Fibroblast of skin of left quadriceps (primary cell): ENCODE results near the gene AHDC1.
"Not testable (repeated sequence)": the region's sequence is repeated elsewhere in the genome, so short reads cannot be mapped to it uniquely, and the experiment has no call there.

Source experiments
- DNase-seq, 2 experiments: peaks; one replicate each; pipeline ENCODE4 v3.0.0-alpha.2; 2013; ENCODE audit warnings: low read depth in 2 of 2

AHDC1 gene

DNA sequence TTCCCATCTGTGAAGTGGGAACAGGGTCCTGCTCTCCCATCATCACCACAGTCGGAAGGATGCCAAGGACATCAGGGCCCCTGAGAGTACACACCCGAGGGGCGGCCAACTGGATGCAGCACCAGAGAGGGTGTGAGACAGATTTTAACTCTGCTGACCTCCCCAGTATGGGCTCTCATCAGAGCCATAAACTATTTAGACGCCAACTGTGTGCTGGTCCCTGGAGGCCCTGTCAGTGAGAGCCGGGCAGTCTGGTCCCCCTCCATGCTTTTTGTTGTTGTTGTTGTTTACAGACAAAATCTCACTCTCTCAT, 29.3 kb upstream of the AHDC1 start:
- DNase-seq = no peak

DNA sequence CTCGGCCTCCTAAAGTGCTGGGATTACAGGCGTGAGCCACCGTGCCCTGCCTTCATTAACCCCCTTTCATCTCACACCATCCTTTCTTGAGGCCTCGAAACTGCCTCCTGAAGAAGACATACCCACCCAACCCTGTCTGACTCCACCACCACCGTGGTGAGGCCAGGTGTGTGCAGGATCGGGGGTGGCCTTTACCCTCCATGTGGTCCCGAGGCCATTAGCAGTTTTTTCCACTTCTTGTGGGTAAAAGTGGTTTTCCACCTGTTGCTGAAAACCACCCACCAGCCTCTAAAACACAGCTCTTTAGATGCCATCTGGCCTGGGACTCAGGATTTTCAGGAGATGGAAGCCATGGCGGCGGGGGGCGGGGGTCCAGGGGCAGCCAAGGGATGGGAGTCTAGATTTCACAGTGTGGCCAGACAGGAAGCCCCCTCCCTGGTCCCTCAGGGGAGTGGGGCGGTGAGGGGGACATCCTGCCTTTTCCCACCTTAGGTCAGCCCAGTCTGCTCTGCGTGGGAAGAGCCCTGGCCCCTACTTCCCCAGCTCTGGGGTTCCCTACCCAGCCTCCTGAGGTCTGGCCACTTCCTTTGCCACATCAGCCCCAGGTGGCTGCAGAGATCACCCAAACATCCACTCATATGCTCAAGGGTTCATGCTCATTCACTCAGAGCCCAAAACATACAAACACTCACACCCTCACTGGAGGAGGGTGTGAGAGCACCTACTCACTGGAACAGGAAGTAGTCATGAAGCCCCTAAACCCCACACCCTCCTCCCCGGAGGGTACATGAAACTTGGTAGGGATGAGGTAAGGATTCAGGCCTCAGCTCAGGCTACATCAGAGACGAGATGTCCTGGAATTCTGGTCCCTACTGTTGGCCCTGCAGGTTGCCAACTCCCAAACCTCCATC, 28.7 kb upstream of the AHDC1 start:
- DNase-seq = no peak

DNA sequence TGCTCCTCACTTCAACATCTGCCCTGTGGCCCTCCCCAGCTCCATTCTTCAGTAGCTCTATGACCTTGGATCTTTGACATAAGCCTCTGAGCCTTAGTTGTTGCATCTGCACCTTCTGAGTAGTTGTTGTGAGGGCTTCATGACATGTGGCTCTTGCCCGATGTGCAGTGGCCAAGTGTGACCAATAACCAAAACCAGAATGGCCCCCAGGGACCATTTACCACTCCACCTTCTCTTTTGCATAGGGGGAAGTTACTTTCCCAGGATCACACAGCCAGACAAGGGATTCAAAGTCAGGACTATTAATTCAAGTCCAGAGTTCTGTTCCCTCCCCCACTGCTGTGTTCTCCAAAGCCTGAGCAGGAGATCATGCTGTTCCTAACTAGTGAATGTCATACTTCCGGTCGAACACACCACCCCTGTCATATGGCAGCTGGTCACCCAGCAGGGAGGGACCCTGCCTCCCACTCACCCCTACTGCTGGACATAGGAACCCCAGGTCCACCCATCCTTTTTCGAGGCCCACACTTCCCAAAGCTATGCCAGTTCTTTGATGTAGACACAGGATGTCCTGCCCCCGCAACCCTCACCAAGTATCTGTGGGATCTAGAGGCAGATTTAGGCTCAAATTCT, 27.0 kb upstream of the AHDC1 start:
- DNase-seq = no peak

DNA sequence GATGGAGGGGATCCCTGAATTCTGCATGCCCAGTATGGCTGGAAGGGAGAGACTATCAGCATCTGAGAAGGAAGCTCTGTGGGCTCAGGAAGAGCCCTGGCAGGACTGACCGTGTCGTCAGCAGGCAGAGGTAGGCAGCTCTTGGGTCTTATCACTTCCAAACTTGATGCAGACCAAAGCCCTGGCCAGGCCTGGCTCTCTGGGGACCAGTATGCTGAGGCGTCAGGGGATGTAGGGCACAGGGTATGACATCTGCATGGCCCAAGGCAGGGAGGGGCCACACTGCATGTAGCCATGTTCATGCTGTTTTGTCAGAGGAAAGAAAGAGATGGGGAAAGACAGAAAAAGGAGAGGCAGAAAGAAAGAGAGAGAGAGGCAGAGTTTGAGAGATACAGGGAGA, 24.8 kb upstream of the AHDC1 start:
- no peak for DNase-seq

DNA sequence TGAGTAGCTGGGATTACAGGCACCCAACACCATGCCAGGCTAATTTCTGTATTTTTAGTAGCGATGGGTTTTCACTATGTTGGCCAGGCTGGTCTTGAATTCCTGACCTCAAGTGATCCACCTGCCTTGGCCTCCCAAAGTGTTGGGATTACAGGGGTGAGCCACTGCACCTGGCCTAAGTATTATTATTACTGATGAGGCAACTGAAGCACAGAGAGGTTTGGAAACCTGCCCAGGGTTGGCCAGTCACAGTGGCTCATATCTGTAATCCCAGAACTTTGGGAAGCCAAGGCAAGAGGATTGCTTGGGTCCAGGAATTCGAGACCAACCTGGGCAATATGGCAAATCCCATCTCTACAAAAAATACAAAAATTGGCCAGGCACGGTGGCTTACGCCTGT, 23.8 kb upstream of the AHDC1 start:
- not testable (repeated sequence) for DNase-seq

DNA sequence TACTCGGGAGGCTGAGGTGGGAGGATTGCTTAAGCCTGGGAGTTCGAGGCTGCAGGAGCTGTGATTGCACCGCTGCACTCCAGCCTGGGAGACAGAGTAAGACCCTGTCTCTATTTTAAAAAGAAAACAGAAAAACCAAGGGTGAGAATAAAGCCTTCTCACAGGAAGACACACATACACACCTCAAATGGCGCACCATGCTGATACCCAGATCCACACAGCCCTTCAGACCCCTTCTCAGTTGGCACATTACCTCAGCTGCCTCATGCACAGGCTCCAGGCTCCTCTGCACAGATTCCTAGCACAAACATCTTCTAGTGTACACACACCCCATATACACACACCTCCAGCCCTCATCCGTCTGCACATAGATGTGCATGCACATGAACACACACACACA, 23.1 kb upstream of the AHDC1 start:
- no peak for DNase-seq

DNA sequence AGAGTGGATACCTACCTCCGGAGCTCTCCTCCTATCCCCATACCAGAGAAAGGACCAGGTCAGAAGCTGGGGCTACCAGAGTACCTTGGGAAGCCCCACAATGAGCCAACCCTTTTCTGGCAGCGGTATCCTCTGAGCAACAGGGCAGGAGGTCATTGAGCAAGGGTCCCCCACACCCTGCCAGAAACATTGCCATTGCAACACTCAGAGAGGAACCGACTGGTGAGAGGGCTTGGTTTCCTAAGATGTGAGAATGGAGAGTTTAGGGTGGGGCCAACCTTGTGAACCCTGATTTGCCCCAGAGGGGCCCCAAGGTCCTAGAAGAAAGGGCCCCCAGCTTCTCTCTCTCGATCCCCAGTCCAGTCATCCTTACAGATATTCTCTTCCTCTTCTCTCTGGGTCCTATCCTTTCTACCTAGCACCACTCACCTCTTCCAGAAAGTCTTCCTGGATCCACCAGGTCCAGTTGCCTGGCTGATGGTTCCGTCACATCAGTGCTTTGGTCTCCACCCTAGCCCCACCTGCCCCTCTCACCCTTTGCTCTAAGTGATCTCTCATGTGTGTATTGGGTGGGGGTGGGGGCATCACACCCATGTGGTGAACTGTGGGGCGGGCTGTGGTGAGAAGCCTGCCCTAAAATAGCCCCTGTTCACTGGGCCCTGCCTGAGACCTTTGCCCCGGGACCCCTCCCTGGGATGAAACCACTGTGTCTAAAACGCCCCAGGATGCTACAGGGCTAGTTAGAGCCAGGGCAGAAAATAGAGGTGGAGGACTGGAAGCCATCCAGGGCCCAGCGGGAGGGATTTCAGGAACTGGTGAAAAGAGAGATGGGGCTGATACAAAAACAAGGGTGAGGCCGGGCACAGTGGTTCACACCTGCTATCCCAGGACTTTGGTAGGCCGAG, 22.3 kb upstream of the AHDC1 start:
- no peak for DNase-seq

DNA sequence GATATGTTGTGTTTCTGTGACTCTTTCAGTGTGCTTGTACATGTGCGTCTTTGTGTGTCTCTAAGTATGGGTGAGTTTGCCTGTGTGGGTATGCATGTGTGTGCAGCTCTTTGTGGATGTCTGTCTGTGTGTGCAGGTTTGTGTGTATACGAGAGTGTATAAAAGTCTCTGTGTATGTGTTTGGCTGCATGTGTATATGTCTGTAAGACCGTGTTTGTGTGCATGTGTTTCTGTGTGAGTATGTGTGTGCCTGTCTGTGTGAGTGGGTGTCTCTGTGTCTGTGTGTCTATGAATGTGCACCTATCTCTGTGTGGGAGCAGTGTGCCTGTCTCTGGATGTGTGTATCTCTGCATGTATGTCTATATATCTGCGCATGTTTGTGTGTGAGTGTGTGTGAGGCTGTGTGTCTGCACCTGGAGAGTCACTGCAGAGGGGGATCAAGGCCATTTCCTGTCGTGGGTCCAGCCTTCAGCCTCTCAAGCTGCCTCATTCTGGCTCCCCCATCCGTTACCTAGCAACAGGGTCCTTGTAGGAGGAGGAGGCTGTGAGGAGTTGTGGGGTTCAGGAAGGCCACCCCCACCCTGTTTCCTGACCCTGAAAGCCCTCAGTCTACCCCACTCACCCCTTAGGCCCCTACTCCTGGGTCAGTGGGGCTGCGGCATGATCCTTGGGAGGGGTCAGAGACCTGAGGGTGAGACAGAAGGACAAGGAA, 20.7 kb upstream of the AHDC1 start:
- no peak for DNase-seq

DNA sequence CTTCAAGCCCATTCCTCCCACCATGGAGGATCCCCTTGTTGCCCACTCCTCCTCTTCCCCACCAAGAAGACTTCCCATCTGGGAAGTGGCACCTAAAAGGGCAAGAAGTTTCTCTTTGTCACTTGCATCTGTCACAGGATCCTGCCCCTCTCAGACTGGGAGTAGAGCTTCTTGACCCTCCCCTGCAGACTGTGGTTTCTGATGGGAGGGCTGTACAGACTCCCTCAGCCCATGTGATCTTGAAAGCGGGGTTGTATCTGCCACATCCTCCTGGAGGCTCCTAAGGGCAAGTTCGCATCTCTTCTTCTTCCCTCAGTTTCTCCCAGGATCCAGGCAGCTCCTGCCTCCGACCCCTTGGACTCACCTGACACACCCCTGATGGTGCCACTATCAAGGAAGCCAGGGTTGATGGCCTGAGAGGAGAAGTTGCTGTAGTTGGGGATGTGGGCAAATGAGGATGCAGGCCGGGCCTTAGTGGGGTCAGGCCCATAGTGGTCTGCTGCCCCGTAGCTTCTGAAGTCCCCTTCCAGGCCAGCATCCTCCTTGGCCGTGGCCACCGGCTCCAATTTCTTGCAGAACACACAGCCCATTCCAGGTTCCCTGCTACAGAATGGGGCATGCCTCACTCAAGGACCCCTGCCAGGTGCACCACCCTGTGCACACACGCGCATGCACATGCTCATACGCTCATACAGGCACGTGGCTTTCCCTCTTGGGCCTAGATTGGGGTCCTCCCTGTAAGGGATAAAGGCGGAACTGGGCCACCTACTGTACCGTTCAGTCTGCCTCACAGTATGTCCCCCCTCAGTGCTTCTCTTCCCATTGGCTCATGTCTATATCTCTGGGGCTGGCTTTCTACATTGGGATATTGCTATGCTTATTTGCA, 19.6 kb upstream of the AHDC1 start:
- no peak for DNase-seq

DNA sequence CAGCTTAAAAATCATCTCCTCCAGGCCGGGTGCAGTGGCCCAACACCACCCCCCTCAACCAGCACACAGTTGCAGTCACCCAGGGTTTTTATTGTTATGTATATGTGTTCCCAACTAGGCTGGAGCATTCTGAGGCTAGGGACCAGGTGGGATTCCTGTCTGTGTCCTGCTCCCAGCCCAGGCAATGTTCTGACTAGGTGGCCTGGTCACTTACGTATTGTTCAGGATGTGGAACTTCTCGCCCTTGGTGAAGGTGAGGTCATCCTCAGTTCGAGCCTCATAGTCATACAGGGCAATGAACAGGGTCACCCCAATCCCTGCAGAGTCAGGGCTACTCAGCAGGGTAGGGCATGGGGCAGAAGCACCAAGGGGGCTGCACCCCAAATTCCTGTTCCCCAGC, 18.9 kb upstream of the AHDC1 start:
- no peak for DNase-seq

DNA sequence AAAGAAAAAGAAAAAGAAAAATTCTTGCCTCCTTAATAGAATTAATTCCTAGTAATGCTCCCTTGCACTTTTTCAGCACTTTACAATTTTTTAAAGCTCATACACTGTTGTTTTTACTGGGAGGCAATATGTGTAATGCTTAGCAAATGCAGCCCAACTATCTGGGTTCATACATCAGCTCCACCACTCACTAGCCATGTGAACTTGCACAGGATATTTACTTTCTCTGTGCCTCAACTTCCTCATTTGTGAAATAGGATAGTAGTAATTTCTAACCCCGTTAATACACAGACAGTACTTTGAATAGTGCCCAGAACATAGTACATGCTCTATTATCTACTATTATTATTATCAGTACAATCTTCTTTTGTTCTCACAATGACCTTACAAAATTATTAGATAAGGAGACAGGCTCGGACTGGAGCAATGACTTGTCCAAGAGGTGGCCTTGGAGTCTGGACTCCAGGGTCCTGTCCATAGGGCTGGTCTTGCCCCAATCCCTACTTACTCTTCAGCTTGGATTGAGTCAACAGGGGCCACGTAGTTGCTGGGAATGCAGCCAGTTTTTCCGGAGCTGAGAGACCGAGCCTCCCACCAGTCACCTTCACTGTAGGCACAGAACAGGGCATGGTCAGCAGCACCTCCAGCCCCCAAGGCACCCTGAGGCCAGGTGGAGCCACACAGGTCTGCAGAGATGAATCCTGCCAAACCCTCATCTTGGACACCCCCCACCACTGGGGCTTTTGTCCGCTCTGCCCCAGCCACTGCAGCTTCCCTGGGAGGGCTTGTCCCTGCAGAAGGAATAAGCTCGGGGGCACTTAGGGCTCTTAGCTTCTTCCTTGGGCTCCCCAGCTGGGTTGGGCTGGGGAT, 17.3 kb upstream of the AHDC1 start:
- DNase-seq = no peak

DNA sequence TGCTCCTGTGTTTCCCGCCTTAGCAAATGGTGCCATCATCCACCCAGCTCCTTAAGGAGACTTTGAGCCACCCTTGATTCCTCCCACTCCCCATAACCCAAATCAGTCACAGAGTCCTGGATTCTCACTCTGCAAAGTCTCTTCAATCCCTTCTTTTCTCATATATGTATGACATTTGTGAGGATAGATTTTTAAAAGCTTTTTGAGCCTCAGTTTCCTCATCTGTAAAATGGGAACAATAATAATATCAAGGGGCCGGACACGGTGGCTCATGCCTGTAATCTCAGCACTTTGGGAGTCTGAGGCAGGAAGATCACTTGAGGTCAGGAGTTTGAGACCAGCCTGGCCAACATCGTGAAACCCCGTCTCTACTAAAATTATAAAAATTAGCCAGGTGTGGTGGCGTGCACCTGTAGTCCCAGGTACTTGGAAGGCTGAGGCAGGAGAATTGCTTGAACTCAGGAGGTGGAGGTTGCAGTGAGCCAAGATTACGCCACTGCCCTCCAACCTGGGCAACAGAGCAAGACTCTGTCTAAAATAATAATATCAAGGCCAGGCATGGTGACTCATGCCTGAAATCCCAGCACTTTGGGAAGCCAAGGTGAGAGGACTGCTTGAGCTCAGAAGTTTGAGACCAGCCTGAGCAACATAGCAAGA, 16.0 kb upstream of the AHDC1 start:
- DNase-seq = not testable (repeated sequence)

DNA sequence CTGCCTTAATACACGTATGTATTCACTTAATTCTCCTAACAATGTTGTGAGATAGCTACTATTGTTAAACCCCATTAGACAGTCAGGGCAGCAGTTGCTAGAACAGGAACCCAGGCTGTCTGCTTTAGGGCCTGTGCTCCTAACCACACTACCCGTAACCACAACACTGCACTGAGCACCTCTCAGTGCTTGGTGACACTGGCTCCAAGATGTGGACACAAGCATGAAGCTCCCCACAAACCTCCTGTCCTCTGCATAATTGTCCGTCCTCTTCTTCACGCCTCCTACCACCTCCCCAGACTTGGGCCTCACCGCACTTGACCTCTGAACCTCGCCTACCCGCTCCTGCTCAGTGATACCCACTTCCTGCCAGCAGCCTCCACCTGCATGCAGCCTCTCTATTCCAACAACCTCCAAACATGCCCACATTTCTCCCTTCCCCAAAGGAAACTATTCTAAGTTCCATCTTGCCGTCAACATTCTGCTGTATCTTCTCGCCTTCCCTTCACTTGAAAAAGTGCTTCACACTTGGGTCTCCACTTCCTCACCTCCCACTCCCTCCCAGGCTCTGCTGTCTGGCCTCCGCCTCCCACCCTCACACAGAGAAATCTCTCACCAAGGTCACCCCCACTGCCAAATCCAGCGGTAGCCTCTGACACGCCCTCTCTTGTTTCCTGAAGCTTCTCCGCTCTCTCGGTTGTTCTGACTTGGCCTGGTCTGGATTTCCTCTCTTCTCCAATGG, 14.6 kb upstream of the AHDC1 start:
- no peak for DNase-seq

DNA sequence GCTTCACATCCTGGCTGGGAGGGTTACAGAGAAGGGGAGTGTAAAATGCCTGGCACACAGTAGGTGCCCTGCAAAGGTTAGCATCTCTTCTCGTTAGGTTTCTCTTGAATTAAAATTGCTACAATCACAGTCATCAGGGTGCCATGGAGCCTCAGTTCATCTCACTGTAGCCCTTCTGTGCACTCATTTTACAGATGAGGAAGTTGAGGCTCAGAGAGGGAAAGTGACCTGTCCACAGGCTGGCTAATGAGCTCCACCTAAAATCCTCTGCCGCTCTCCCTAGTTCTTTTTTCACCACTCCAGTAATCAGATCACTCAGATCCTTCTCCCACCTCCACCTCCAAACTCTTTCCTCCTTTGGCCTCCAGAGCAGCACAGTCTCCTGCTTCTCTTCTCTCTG, 13.5 kb upstream of the AHDC1 start:
- DNase-seq = no peak

DNA sequence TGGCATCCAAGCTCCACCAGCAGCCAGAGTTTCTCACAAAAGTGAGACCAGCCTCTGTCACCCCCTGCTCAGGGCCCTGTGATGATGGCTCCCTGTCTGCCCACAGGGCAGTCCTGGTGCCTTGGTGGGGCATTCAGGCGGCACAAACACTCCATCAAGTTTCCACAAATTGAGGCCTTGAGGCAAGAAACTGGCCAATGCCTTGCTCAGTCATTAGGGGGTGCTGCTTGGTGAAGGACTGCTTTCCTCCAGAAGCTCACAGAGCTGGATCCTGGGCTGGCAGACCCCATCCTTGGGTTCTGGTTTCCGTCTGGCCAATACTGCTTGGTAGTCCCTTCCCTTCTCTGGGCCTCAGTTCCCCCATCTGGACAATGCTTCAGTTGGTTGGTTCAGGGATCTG, 12.5 kb upstream of the AHDC1 start:
- no peak for DNase-seq

DNA sequence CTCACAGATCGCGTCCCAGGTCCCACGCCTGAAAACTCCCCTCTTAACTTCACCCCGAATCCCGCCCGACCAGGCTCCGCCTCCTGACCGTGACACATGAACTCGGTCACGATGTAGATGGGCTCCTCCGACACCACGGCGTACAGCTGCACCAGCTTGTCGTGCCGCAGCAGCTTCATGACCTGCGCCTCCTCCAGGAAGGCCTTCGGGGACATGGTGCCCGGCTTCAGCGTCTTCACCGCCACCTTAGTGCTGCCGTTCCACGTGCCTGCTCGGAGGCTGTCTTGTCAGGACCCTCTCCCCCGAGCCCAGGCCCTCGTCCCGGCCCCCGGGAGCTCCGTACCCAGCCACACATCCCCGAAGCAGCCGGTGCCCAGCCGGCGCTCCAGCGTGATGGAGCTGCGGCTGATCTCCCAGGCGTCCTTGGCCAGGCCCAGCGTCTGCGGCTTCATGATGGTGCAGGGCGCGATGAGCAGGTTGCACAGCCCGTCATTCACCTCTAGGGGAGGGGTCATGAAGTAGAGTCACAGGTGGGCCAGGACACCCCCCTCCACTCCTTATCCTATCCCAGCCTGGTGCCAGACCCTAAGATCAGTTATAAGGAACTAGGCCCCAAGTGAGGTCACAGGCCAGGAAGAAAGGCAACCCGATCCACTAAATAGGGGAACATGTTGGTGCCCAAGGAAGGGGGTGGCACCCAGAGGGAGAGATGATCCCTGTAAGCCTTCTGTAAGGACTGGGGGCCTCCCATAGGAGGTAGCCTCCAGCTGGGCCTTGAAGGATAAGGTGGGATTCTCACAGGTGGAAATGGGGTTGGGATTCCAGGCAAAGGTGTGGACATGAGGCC, 11.6 kb upstream of the AHDC1 start:
- no peak for DNase-seq

DNA sequence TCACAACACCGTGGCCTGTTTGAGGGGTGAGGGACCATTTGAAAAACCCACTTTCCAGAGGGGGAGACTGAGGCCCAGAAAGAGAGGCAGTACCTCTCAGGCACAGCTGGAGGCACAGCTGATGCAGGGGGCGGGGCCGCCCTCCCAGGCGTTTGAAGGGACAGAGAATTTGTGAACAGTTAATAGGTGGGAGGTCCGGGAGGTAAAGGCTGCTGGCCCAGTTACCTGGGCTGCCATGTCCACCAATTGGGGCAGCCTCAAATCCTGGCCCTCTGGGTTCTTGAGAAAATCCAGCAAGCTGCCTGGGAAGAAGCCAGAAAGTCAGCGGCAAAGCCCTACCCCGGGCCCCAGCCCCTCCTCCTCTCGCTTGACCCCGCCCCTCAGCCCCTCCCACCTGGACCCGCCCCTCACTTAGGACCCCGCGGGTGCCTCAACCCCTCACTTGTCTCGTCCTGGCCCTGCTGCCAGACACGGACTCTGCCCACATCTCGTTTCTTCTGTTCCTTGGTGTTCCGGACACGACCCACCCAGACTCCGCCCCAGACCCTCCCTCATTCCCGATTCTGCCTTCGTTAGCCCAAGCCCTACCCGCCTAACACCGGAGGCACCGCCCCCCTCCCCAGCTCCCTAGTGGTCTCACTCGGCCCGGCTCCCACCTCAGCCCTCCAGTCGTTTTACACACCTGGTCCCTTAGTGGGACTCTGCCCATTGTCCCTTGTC, 10.8 kb upstream of the AHDC1 start:
- no peak for DNase-seq
